Right atrium auricular region (tissue), 2 donors: Measurements from ENCODE around the gene BCL7C. TPM values are rescaled to one million over a fixed set of nuclear protein-coding genes. Genes with fewer than 3 reads are reported as not detected.
"Not testable (repeated sequence)": the region's sequence is repeated elsewhere in the genome, so short reads cannot be mapped to it uniquely, and the experiment has no call there.

Experiments
- DNase-seq: peaks from one replicate; pipeline ENCODE4 v3.0.0-alpha.2; 2019; ENCODE audit warnings: low spot score
- H3K27ac ChIP-seq, 2 donors: fragments of 200-600 bp; sonication (generic); 1 replicate in 1 of 2; 2 replicates in 1 of 2; pipeline ENCODE4 v1.5.1; 2016 to 2019
- H3K27me3 ChIP-seq, 2 donors: fragments of 200-600 bp; sonication (generic); one replicate each; pipeline versions ENCODE4 v1.5.1 to v1.6.0; 2017 to 2019
- H3K36me3 ChIP-seq: fragments of 200-600 bp; sonication (generic); one replicate; pipeline ENCODE4 v1.5.1; 2016
- H3K4me1 ChIP-seq, 2 donors: fragments of 200-600 bp; sonication (generic); one replicate each; pipeline versions ENCODE4 v1.5.1 to v1.6.0; 2017 to 2019
- H3K4me3 ChIP-seq, 2 donors: fragments of 200-600 bp; sonication (generic); 1 replicate in 1 of 2; 2 replicates in 1 of 2; pipeline ENCODE4 v1.5.1; 2017 to 2019; ENCODE audit warnings: mild to moderate bottlenecking in 1 of 2, moderate library complexity in 1 of 2
- H3K9me3 ChIP-seq, 2 donors: fragments of 200-600 bp; sonication (generic); one replicate each; pipeline ENCODE4 v1.5.1; 2019
- total RNA-seq, 2 donors: library from RNA; depleted of rRNA; stranded (reverse); fragments of >200 nt; gene quantifications; one replicate each; pipeline ENCODE4 v1.1.0, GENCODE V29; 2016
- TF ChIP-seq, protein P1 (sequence below), 2 donors: fragments of 200-600 bp; sonication (generic); IDR thresholded peaks; one replicate each; pipeline ENCODE4 v1.5.1; 2019; ENCODE audit warnings: antibody characterized with exemption in 2 of 2

The BCL7C gene
- total RNA-seq, 2 donors from 2014 or later, result 21.1 to 35.1 TPM

GRCh38 chr16:30895627-30896260 lies 1.9 kb upstream of the BCL7C start:
- H3K27ac ChIP-seq, result peak overlapping the region; percentile 98 to 99
- no peak for DNase-seq
- H3K4me1 ChIP-seq, result peaks cover 0 to 45% of the 10 kb centered on the region in 2 donors
- TF ChIP-seq, protein P1, sequence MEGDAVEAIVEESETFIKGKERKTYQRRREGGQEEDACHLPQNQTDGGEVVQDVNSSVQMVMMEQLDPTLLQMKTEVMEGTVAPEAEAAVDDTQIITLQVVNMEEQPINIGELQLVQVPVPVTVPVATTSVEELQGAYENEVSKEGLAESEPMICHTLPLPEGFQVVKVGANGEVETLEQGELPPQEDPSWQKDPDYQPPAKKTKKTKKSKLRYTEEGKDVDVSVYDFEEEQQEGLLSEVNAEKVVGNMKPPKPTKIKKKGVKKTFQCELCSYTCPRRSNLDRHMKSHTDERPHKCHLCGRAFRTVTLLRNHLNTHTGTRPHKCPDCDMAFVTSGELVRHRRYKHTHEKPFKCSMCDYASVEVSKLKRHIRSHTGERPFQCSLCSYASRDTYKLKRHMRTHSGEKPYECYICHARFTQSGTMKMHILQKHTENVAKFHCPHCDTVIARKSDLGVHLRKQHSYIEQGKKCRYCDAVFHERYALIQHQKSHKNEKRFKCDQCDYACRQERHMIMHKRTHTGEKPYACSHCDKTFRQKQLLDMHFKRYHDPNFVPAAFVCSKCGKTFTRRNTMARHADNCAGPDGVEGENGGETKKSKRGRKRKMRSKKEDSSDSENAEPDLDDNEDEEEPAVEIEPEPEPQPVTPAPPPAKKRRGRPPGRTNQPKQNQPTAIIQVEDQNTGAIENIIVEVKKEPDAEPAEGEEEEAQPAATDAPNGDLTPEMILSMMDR (IDR thresholded peaks at IDR 0.05), result no peak
- H3K9me3 ChIP-seq, result no peaks in the 10 kb centered on the region
- H3K27me3 ChIP-seq, result no peaks in the 10 kb centered on the region
- H3K36me3 ChIP-seq, result peaks cover 9% of the 10 kb centered on the region
- H3K4me3 ChIP-seq, result peak overlapping the region; percentile 65 to 69

DNA sequence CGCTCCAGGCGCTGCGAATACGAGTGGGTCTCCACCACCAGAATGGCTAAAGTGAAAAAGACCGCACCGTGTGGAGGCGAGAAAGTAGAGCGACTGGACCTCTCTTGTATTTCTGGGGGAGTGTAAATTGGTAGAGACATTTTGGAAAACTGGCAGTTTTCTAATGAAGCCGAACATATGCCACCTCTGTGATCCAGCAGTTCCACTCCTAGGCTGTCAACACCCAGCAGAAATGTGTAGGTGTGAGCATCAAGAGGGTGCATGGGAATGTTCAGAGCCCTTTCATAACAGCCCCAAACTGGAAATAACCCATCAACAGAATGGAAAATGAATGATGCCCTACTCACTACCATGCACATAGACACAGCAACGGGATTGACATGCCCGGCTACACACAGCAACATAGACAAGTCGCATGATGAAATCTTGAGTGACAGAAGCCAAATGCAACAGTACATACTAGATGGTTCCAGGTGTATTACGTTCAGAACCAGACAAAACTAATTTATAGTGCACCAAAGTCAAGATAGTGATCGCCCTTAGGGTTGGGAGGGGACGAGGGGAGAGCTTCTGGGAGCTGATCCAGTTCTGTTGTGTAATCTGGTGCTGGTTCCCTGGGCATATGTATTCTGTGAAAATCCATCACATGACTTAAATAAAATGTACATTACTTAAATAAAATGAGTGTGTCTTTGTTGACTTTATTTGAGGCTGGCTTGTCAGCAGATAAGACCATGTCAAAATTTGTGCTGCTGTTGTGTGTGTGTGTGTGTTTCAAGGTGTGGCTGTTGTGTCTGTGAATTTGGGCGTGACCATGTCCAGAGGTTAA lies 877 bp upstream of the BCL7C start:
- H3K36me3 ChIP-seq, result peaks cover 9% of the 10 kb centered on the region
- TF ChIP-seq, protein P1 (IDR thresholded peaks at IDR 0.05), result no peak
- H3K9me3 ChIP-seq, result no peaks in the 10 kb centered on the region
- H3K4me1 ChIP-seq, result peaks cover 0 to 45% of the 10 kb centered on the region in 2 donors
- H3K27ac ChIP-seq, result peak overlapping the region; percentile 83 to 99
- DNase-seq, result no peak
- no peaks in the 10 kb centered on the region for H3K27me3 ChIP-seq
- H3K4me3 ChIP-seq, result peak overlapping the region; percentile 72 to 84

- peak overlapping the region; percentile 72 to 84 for H3K4me3 ChIP-seq
- DNase-seq, result no peak
- no peaks in the 10 kb centered on the region for H3K9me3 ChIP-seq
- H3K27ac ChIP-seq, result peak overlapping the region; percentile 87 to 94
- H3K4me1 ChIP-seq, result peaks cover 0 to 45% of the 10 kb centered on the region in 2 donors
- H3K36me3 ChIP-seq, result peaks cover 20% of the 10 kb centered on the region
- TF ChIP-seq, protein P1 (IDR thresholded peaks at IDR 0.05), result no peak
- H3K27me3 ChIP-seq, result no peaks in the 10 kb centered on the region
Measured at GRCh38 chr16:30893417-30893743, 497 bp downstream of the BCL7C start.

GRCh38 chr16:30892670-30893416 lies 1.0 kb downstream of the BCL7C start:
- Histone ChIP-seq H3K27ac (peak overlapping the region; percentile 87 to 94), H3K9me3 (no peaks in the 10 kb centered on the region), H3K4me3 (peak overlapping the region; percentile 72 to 84), H3K36me3 (peaks cover 26% of the 10 kb centered on the region), H3K4me1 (peaks cover 0 to 45% of the 10 kb centered on the region in 2 donors), H3K27me3 (no peaks in the 10 kb centered on the region)
- DNase-seq, result no peak
- TF ChIP-seq, protein P1 (IDR thresholded peaks at IDR 0.05), result no peak

DNA sequence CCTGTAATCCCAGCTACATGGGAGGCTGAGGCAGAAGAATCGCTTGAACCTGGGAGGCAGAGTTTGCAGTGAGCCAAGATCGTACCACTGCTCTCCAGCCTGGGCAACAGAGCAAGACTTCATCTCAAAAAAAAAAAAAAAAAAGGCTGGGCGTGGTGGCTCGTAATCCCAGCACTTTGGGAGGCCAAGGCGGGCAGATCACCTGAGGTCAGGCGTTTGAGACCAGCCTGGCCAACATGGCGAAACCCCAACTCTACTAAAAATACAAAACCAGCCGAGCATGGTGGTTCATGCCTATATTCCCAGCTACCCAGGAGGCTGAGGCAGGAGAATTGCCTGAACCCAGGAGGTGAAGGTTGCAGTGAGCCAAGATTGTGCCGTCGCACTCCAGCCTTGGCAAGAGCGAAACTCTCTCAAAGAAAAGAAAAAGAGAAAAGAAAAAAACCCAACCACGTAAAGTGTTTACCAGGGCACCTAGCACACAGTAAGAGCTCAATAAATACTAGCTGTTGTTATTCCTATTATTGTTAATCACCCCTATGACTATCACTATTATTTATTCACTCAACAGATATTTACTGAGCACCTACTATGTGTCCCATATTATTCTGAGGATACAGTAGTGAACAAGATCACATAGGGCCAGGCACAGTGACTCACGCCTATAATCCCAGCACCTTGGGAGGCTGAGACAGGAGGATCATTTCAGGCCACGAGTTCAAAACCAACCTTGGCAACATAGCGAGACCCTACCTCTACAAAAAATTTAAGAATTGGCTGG lies 2.6 kb downstream of the BCL7C start:
- Histone ChIP-seq H3K4me1 (peaks cover 0 to 34% of the 10 kb centered on the region in 2 donors), H3K36me3 (peaks cover 36% of the 10 kb centered on the region)
- not testable (repeated sequence) for H3K27me3 ChIP-seq, H3K9me3 ChIP-seq, DNase-seq, H3K4me3 ChIP-seq, H3K27ac ChIP-seq
